IMR-90 (cell line): ENCODE results near the gene GAS6. TPM values are rescaled to one million over a fixed set of nuclear protein-coding genes. Genes with fewer than 3 reads are reported as not detected.

Experiments
- ATAC-seq: fragments of 200-7000 bp; cut with Tn5 transposase; 2 replicates; pipeline ENCODE4 v1.9.1; 2020; ENCODE audit warnings: low read depth, mild to moderate bottlenecking, moderate library complexity
- BruUV-seq: library from RNA; stranded (reverse); fragments of 400-500 nt; replicated peaks from 2 replicates; lab custom pipeline; 2021; lab: Mats Ljungman, UMichigan
- CTCF ChIA-PET: fragments of 300-600 bp; formaldehyde crosslinking; extraction: SDS; loops from one replicate; lab custom pipeline; 2021; ENCODE audit warnings: antibody characterized with exemption; lab: Yijun Ruan, JAX
- POLR2A ChIA-PET: fragments of 300-600 bp; sonication (Branson Sonifier 250); formaldehyde crosslinking; loops from one replicate; lab custom pipeline; 2022; ENCODE audit warnings: antibody characterized with exemption; ENCODE audit not compliant: unreplicated experiment; lab: Charles Lee
- DNase-seq: peaks from one replicate; pipeline ENCODE4 v3.0.0; 2013
- H2AFZ ChIP-seq: replicated peaks from 2 replicates; pipeline ENCODE3; 2013; ENCODE audit warnings: low read length, mild to moderate bottlenecking; ENCODE audit not compliant: poor library complexity
- H2AK5ac ChIP-seq: 2 replicates; pipeline ENCODE4 v1.6.1; 2013; ENCODE audit warnings: low read depth, low read length, inconsistent platforms
- H2AK9ac ChIP-seq: replicated peaks from 2 replicates; pipeline ENCODE3; 2013; ENCODE audit warnings: mild to moderate bottlenecking, low read depth, low read length, moderate library complexity; ENCODE audit not compliant: poor library complexity
- H2BK120ac ChIP-seq: 2 replicates; pipeline ENCODE4 v1.6.1; 2013; ENCODE audit warnings: low read depth, low read length, inconsistent platforms
- H2BK15ac ChIP-seq: 3 replicates; pipeline ENCODE4 v1.6.1; 2013; ENCODE audit warnings: low read depth, low read length, inconsistent platforms
- H2BK20ac ChIP-seq: 2 replicates; pipeline ENCODE4 v1.6.1; 2013; ENCODE audit warnings: low read depth, mild to moderate bottlenecking, inconsistent platforms, low read length, moderate library complexity
- H2BK5ac ChIP-seq: 2 replicates; pipeline ENCODE4 v1.6.1; 2013; ENCODE audit warnings: mild to moderate bottlenecking, low read depth, low read length, inconsistent platforms; ENCODE audit not compliant: poor library complexity, severe bottlenecking
- H3K14ac ChIP-seq: replicated peaks from 2 replicates; pipeline ENCODE4 v1.6.1; 2013; ENCODE audit warnings: low read depth, low read length, inconsistent platforms
- H3K18ac ChIP-seq: 2 replicates; pipeline ENCODE4 v1.6.1; 2013; ENCODE audit warnings: low read depth, low read length, control low read depth
- H3K23ac ChIP-seq: 2 replicates; pipeline ENCODE4 v1.6.1; 2013; ENCODE audit warnings: low read depth, low read length, inconsistent platforms
- H3K27ac ChIP-seq: 2 replicates; pipeline ENCODE4 v1.5.1; 2013; ENCODE audit warnings: mild to moderate bottlenecking, control low read depth, low read length; ENCODE audit not compliant: insufficient read depth
- H3K27me3 ChIP-seq: 2 replicates; pipeline ENCODE4 v1.6.1; 2013; ENCODE audit warnings: low read length; ENCODE audit not compliant: control insufficient read depth, insufficient read depth
- H3K36me3 ChIP-seq: 2 replicates; pipeline ENCODE4 v1.6.1; 2013; ENCODE audit warnings: low read length, mixed read lengths; ENCODE audit not compliant: control insufficient read depth, insufficient read depth
- H3K4ac ChIP-seq: 2 replicates; pipeline ENCODE4 v1.6.1; 2013; ENCODE audit warnings: low read depth, low read length, inconsistent platforms
- H3K4me1 ChIP-seq: 2 replicates; pipeline ENCODE4 v1.6.1; 2013; ENCODE audit warnings: low read length, mixed read lengths; ENCODE audit not compliant: control insufficient read depth, insufficient read depth
- H3K4me2 ChIP-seq: 2 replicates; pipeline ENCODE4 v1.6.1; 2013; ENCODE audit warnings: low read depth, mild to moderate bottlenecking, control low read depth, low read length, moderate library complexity
- H3K4me3 ChIP-seq: 2 replicates; pipeline ENCODE4 v1.5.1; 2013; ENCODE audit warnings: low read depth, mild to moderate bottlenecking, control low read depth, low read length, moderate library complexity; ENCODE audit not compliant: insufficient read depth
- H3K56ac ChIP-seq: 2 replicates; pipeline ENCODE4 v1.6.1; 2013; ENCODE audit warnings: low read length, inconsistent platforms; ENCODE audit not compliant: insufficient read depth; ENCODE audit errors: extremely low read depth
- H3K79me1 ChIP-seq, 2 experiments: 2 replicates each; pipeline ENCODE4 v1.6.1; 2013; ENCODE audit warnings: low read length in 2 of 2, inconsistent platforms in 1 of 2, low read depth in 1 of 2
- H3K9ac ChIP-seq: 2 replicates; pipeline ENCODE4 v1.6.1; 2013; ENCODE audit warnings: low read depth, low read length, control low read depth
- H3K9me1 ChIP-seq: 2 replicates; pipeline ENCODE4 v1.6.1; 2013; ENCODE audit warnings: low read length, inconsistent platforms; ENCODE audit not compliant: insufficient read depth
- H3K9me3 ChIP-seq: 2 replicates; pipeline ENCODE4 v1.6.1; 2013; ENCODE audit warnings: low read length; ENCODE audit not compliant: control insufficient read depth, insufficient read depth
- H4K20me1 ChIP-seq: 2 replicates; pipeline ENCODE4 v1.6.1; 2013; ENCODE audit warnings: low read length, inconsistent platforms; ENCODE audit not compliant: insufficient read depth
- H4K5ac ChIP-seq: 2 replicates; pipeline ENCODE4 v1.6.1; 2013; ENCODE audit warnings: mild to moderate bottlenecking, low read depth, low read length, control low read depth
- H4K8ac ChIP-seq, 2 experiments: 2 replicates each; pipeline ENCODE4 v1.6.1; 2013; ENCODE audit warnings: low read depth in 2 of 2, low read length in 2 of 2, control low read depth in 1 of 2, inconsistent platforms in 1 of 2
- H4K91ac ChIP-seq: 2 replicates; pipeline ENCODE4 v1.6.1; 2013; ENCODE audit warnings: low read depth, low read length, inconsistent platforms; ENCODE audit not compliant: insufficient read depth
- BHLHE40 ChIP-seq: fragments of 150-350 bp; IDR thresholded peaks from 2 replicates; pipeline ENCODE4 v1.6.1; 2016; ENCODE audit warnings: mild to moderate bottlenecking, low read depth, low read length
- CEBPB ChIP-seq: IDR thresholded peaks from 2 replicates; pipeline ENCODE4 v1.6.1; 2012; ENCODE audit warnings: low read depth, low read length, improper control_type of control experiment
- CHD1 ChIP-seq: IDR thresholded peaks from 2 replicates; pipeline ENCODE4 v1.6.1; 2012; ENCODE audit warnings: low read depth, low read length, improper control_type of control experiment
- CTCF ChIP-seq: conservative IDR thresholded peaks from 2 replicates; pipeline ENCODE4 v1.5.1; 2012; ENCODE audit warnings: mild to moderate bottlenecking, low read depth, low read length, improper control_type of control experiment
- ELK1 ChIP-seq: fragments of 150-350 bp; IDR thresholded peaks from 2 replicates; pipeline ENCODE4 v1.6.1; 2016; ENCODE audit warnings: low read depth, mild to moderate bottlenecking, low read length, moderate library complexity, borderline replicate concordance
- FOS ChIP-seq: fragments of 150-350 bp; IDR thresholded peaks from 2 replicates; pipeline ENCODE4 v1.6.1; 2016; ENCODE audit warnings: low read depth, low read length
- MAFK ChIP-seq: IDR thresholded peaks from 2 replicates; pipeline ENCODE4 v1.6.1; 2012; ENCODE audit warnings: low read depth, low read length, improper control_type of control experiment
- MAZ ChIP-seq: IDR thresholded peaks from 2 replicates; pipeline ENCODE4 v1.6.1; 2012; ENCODE audit warnings: low read depth, mild to moderate bottlenecking, low read length, improper control_type of control experiment, moderate library complexity, borderline replicate concordance
- MXI1 ChIP-seq: IDR thresholded peaks from 2 replicates; pipeline ENCODE4 v1.6.1; 2012; ENCODE audit warnings: low read depth, mild to moderate bottlenecking, low read length, moderate library complexity, borderline replicate concordance
- NFE2L2 ChIP-seq: fragments of 150-350 bp; IDR thresholded peaks from 2 replicates; pipeline ENCODE4 v1.6.1; 2016; ENCODE audit warnings: low read depth, mild to moderate bottlenecking, low read length
- POLR2A ChIP-seq: IDR thresholded peaks from 2 replicates; pipeline ENCODE4 v1.6.1; 2012; ENCODE audit warnings: mild to moderate bottlenecking, low read depth, low read length
- RAD21 ChIP-seq: IDR thresholded peaks from 2 replicates; pipeline ENCODE4 v1.6.1; 2012; ENCODE audit warnings: low read length, improper control_type of control experiment
- RCOR1 ChIP-seq: IDR thresholded peaks from 2 replicates; pipeline ENCODE4 v1.6.1; 2012; ENCODE audit warnings: mild to moderate bottlenecking, low read length, improper control_type of control experiment; ENCODE audit not compliant: insufficient replicate concordance
- RFX5 ChIP-seq: IDR thresholded peaks from 2 replicates; pipeline ENCODE4 v1.8.0; 2012; ENCODE audit warnings: low read depth, mild to moderate bottlenecking, low read length, moderate library complexity
- SMC3 ChIP-seq: fragments of 150-350 bp; IDR thresholded peaks from 2 replicates; pipeline ENCODE4 v1.6.1; 2016; ENCODE audit warnings: low read depth, mild to moderate bottlenecking, antibody characterized with exemption, low read length, moderate library complexity
- USF2 ChIP-seq: fragments of 150-350 bp; IDR thresholded peaks from 2 replicates; pipeline ENCODE4 v1.6.1; 2017; ENCODE audit warnings: mild to moderate bottlenecking, antibody characterized with exemption, low read length, low read depth
- WGBS, 2 experiments: methylation state at CpG; one replicate each; pipeline versions ENCODE4 v1.1.5 to v1.1.7; 2013; ENCODE audit warnings: missing lambda C conversion rate in 2 of 2; ENCODE audit not compliant: insufficient read length in 1 of 2; ENCODE audit errors: extremely low coverage in 2 of 2; 5-methylcytosine and 5-hydroxymethylcytosine counted together
- dilution Hi-C: fragments of 300-500 bp; cut with HindIII; formaldehyde crosslinking; loops from one replicate; pipeline ENCODE4 v1.14.3; 2018; ENCODE audit warnings: low sequenced_read_pairs; ENCODE audit not compliant: unreplicated experiment
- in situ Hi-C: fragments of 300-500 bp; cut with MboI; formaldehyde crosslinking; loops from 3 replicates; pipeline ENCODE4 v1.14.3; 2019; ENCODE audit warnings: low sequenced_read_pairs, inconsistent platforms, mixed read lengths
- intact Hi-C: fragments of 100-400 bp; cut with micrococcal nuclease; formaldehyde crosslinking; loops from 2 replicates; pipeline ENCODE4 v1.10.0; 2022
- polyA plus RNA-seq, 3 experiments: library from polyadenylated mRNA; depleted of rRNA; stranded (reverse); fragments of >200 nt; gene quantifications; 2 replicates each; pipeline ENCODE4 v1.2.3, GENCODE V29; 2012; ENCODE audit warnings: low replicate concordance in 1 of 3
- total RNA-seq: library from RNA; depleted of rRNA; stranded (reverse); fragments of >200 nt; gene quantifications from 2 replicates; pipeline ENCODE4 v1.2.3, GENCODE V29; 2012

GAS6 gene
- total and polyA plus RNA-seq, 2 of the 4 experiments (the other 2 are of a cell fraction) = 220 to 823 TPM

- no peak overlapping the region for H3K56ac ChIP-seq
- no peak for TF ChIP-seq RFX5
- no peak for TF ChIP-seq CEBPB
- no peak for TF ChIP-seq SMC3
- TF ChIP-seq CTCF = no peak
- TF ChIP-seq ELK1 = no peak
- no peak for TF ChIP-seq CHD1
- TF ChIP-seq USF2 = no peak
- TF ChIP-seq RAD21 = no peak
- TF ChIP-seq MAZ = no peak
- no peak for TF ChIP-seq BHLHE40
- no peak for TF ChIP-seq FOS
- no peak for TF ChIP-seq POLR2A
- TF ChIP-seq RCOR1 = no peak
- no peak for TF ChIP-seq MXI1
- no peak for TF ChIP-seq MAFK
- TF ChIP-seq NFE2L2 = no peak
- H4K5ac ChIP-seq = no peak overlapping the region
- H3K4me1 ChIP-seq = no peaks in the 10 kb centered on the region
- H3K36me3 ChIP-seq = peaks cover 63% of the 10 kb centered on the region
- no peak overlapping the region for H2BK20ac ChIP-seq
- no peaks in the 10 kb centered on the region for H3K9me3 ChIP-seq
- H3K4me3 ChIP-seq = no peak overlapping the region
- in situ Hi-C loops (no loop called here), intact Hi-C loops (no loop called here), dilution Hi-C loops (no loop called here)
- H4K20me1 ChIP-seq = peaks cover 31% of the 10 kb centered on the region
- H2AK9ac ChIP-seq = no peak overlapping the region
- H4K91ac ChIP-seq = no peak overlapping the region
- no peak overlapping the region for H3K9ac ChIP-seq
- no peak overlapping the region for H3K14ac ChIP-seq
- WGBS, 2 experiments = 100% methylated on average over 6 of the region's 20 CpGs; no CpG with 5 or more reads in 1 of the 2 experiments
- H2BK15ac ChIP-seq = no peak overlapping the region
- no peak overlapping the region for H2BK120ac ChIP-seq
- H3K79me1 ChIP-seq = peaks cover 23 to 70% of the 10 kb centered on the region in 2 experiments
- no TSS peak for BruUV-seq
- no peak overlapping the region for H2BK5ac ChIP-seq
- no peak overlapping the region for H3K4ac ChIP-seq
- no peak for ATAC-seq
- no peak overlapping the region for H3K23ac ChIP-seq
- CTCF ChIA-PET = no interaction called here
- DNase-seq = no peak
- no peaks in the 10 kb centered on the region for H3K27me3 ChIP-seq
- H4K8ac ChIP-seq = 0 out of 4 replicates have a peak overlapping the region, but pooled peaks of 1 of the 2 experiments have one; percentile 0
- H3K18ac ChIP-seq = no peak overlapping the region
- peaks cover 15% of the 10 kb centered on the region; the same call in 1 of the 2 replicates for H3K9me1 ChIP-seq
- POLR2A ChIA-PET = no interaction called here
- H3K4me2 ChIP-seq = no peak overlapping the region
- H2AK5ac ChIP-seq = no peak overlapping the region
- H3K27ac ChIP-seq = no peak overlapping the region
- peak overlapping the region; percentile 21 for H2AFZ ChIP-seq
Measured at GRCh38 chr13:113828282-113828825, 35.5 kb downstream of the GAS6 start.
